ENCODE measurements around the gene ALDH3A2.

The ALDH3A2 gene

DNA sequence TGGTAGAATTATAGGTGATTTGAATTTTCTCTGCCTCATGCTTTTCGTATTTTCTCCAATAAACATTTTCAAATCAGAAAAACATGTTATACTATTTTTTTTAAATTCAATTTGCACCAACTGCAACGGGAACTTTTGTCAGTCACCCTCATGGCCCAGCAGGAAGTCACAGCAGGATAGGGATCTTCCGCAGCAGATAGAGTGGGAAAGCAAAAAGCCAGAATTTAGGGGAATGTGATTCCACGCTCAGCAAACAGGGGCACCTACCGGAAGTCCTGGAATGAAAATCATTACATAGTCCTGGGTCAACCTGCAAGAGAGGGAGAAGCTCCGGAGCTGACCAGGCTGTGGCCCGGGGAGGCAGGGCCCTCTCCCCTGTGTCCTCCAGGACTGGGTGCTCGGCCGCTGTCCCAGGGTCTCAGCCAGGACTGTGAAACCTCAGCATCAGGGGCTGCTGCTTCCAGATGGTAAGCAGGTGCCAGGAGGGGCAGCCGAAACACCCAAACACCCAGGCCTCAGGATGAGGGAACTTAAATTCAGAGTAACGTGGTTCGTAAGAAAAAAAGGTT, 64.0 kb downstream of the ALDH3A2 start:
- DNase-seq (ENCODE audit: extremely low read depth, low read depth) = no peak

DNA sequence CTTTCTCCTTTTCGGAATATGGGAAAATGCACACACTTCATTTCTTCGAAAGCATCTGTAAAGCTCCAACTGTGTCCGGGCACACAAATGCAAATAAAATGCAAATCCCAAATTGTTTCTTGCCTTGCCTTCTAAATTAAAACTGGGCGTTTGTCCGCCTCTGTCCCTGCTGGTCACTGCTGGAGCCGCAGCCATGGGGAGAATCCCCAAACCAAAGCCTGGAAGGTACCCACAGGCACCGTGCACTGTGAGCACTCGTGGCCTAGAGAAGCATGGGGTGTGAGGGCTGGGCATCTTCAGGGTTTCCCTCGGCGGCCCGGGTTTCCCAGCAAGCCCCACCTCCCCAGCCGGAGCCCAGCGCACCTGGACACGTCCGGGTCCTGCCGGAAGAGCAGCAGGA, 64.9 kb downstream of the ALDH3A2 start:
- TF ChIP-seq, protein P1, sequence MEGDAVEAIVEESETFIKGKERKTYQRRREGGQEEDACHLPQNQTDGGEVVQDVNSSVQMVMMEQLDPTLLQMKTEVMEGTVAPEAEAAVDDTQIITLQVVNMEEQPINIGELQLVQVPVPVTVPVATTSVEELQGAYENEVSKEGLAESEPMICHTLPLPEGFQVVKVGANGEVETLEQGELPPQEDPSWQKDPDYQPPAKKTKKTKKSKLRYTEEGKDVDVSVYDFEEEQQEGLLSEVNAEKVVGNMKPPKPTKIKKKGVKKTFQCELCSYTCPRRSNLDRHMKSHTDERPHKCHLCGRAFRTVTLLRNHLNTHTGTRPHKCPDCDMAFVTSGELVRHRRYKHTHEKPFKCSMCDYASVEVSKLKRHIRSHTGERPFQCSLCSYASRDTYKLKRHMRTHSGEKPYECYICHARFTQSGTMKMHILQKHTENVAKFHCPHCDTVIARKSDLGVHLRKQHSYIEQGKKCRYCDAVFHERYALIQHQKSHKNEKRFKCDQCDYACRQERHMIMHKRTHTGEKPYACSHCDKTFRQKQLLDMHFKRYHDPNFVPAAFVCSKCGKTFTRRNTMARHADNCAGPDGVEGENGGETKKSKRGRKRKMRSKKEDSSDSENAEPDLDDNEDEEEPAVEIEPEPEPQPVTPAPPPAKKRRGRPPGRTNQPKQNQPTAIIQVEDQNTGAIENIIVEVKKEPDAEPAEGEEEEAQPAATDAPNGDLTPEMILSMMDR (IDR thresholded peaks at IDR 0.05; ENCODE audit: low read depth, low read length) = no peak; the same call in none of the 2 replicates
- DNase-seq (ENCODE audit: extremely low read depth, low read depth) = no peak

More for the DNA sequence above, 64.0 kb downstream of the ALDH3A2 start:
- TF ChIP-seq, protein P1 (IDR thresholded peaks at IDR 0.05; ENCODE audit: low read depth, low read length) = no peak

DNA sequence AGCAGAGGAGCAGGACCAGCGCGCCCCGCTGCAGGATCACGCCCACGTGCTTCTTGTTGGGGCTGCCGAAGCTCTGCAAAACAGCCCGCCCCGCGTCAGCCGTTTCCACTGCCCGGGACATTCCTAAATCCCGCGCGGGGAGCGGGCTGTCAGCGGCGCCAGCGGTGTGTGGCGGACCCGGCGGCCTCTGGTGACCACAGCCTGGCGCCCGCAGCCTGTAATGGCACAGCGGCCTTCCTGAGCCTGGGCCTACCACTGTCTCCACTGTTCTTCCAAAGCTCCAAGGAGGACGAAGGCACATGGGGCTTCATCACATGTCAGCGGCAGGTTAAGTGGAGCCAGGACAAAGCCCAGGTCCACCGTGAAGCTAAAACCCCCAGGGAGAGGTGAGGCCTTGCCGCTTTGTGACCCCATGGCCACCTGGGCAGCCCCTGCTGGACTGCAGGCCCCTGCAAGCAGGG, 65.4 kb downstream of the ALDH3A2 start:
- TF ChIP-seq, protein P1 (IDR thresholded peaks at IDR 0.05; ENCODE audit: low read depth, low read length) = no peak
- DNase-seq (ENCODE audit: extremely low read depth, low read depth) = no peak

DNA sequence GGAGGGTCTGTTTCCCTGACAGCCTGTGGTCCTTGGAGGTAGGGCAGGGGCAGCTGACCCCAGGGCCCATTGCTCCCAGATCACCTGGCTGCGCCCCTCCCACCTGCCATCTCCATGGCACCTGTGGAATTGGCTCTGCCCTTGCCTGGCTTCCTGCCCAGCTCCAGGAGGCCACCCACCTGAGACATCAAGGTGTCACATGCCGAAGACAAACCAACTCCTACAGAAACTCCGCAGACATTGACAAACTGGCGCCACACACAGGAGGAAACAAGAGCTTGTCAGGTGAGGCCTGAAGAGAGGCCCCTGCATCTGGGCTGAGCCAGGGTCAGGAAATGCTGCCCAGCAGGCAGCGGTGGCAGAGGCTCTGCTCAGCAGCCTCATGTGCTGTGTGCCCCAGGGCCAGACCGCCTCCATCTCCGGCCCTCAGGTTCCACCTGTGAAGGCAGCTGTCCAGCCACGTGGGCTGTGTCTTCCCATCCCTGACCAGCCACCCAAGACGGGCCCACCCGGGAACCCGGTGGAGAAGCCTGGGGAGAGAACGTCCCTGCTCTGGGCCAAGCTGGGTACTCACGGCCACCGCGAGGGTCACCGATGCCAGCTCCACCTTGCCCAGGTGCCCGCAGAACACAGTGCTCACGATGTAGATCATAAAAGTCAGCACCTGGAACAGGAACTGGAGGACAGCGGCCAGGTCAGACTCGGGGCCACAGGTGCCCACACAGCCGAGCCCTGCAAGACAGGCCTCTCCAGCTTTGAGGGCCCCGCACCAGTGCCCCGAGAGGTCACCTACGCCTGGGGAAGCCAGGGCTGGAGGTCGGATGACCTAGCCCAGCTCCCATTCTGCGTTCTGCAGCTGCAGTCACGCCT, 66.2 kb downstream of the ALDH3A2 start:
- DNase-seq (ENCODE audit: extremely low read depth, low read depth) = no peak

DNA sequence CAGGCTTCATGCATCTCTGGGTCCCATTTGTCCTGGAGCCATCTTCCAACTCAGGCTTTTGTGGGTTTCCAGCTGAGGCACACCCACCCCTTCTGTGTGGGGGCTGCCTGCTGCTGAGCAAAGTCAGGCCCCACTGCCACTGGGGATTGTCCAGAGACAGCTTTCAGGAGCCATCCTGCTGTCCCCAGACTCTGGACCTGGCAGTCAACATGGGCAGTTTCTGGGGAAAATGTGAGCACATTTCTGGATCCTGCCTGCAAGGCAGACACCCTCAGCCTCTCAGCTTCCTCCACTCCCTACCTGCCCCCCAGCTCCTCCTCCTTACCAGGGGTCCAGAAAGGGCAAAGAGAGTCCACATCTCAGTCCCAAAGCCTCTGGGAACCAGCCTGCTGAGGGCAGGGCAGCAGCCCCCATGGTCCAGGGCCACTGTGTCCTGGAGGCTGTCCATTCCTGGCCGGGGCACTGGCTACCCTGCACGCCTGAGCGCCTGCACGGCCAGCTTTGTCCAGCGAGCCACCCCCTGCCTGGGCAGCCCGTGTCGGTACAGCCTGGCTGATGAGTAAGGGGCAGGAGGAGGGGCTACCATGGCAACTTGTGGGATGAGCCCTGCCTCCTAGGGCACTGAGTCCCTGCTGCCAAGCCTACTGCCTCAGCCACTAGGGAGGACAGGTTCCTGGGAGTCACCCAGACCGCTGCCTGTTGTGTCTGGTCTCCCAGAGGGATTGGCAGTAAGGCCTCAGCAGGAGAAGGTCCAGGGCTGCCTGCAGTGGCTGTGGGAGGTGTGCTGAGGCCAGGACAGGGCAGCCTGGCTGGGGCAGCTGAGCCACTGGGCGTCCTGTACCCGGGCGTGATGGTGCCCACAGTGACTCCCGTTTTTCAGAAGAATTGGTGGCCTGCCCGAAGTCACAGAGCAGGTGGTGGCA, 67.8 kb downstream of the ALDH3A2 start, which contains the start of gene SLC47A2:
TSS of gene SLC47A2 (minus strand) at position 477 of the 923 bp plus-strand sequence. CDS start at position 448, 29 bp downstream.
- no peak for DNase-seq (ENCODE audit: extremely low read depth, low read depth)
- TF ChIP-seq, protein P1 (IDR thresholded peaks at IDR 0.05; ENCODE audit: low read depth, low read length) = no peak

More for the DNA sequence above, 66.2 kb downstream of the ALDH3A2 start:
- TF ChIP-seq, protein P1 (IDR thresholded peaks at IDR 0.05; ENCODE audit: low read depth, low read length) = no peak

DNA sequence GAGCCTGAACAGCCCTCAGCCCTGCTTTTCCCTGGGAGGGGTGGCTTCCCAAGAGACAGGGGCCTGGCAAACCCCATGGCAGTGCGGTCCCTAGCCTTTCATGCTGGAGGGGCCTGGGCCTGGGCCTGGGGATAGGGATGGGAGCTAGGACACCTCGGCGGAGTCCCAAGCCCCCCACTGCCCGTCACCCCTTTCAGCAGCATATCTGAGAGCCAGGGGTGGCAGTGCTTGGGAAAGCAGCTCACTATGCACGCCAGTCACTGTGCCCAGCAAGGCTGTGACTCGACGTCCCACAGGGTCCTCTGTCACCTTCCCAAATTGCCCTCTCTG, 68.4 kb downstream of the ALDH3A2 start:
- TF ChIP-seq, protein P1 (IDR thresholded peaks at IDR 0.05; ENCODE audit: low read depth, low read length) = no peak
- no peak for DNase-seq (ENCODE audit: extremely low read depth, low read depth)

All from AG09319 (cell line).